Keratinocyte (primary cell): ENCODE measurements around the gene TSHZ2. TPM values are rescaled to one million over a fixed set of nuclear protein-coding genes. Genes with fewer than 3 reads are reported as not detected.

ENCODE experiments used
- DNase-seq: peaks from one replicate; pipeline ENCODE4 v3.0.0-alpha.2; 2011; ENCODE audit warnings: low read depth, missing footprints, low spot score
- FAIRE-seq: peaks from 2 replicates; lab custom pipeline; 2011; peaks lifted over from hg19 to GRCh38; lab: Jason Lieb, UNC
- H2AFZ ChIP-seq: 2 replicates; pipeline ENCODE4 v1.6.0; 2012; ENCODE audit warnings: low read length, control low read depth, inconsistent platforms; ENCODE audit not compliant: control insufficient read depth
- H3K27ac ChIP-seq: 2 replicates; pipeline ENCODE4 v1.5.1; 2011; ENCODE audit warnings: low read length; ENCODE audit not compliant: control insufficient read depth, insufficient read depth
- H3K27me3 ChIP-seq: 3 replicates; pipeline ENCODE4 v1.6.0; 2011; ENCODE audit warnings: low read length; ENCODE audit not compliant: control insufficient read depth, insufficient read depth; ENCODE audit errors: extremely low read depth
- H3K36me3 ChIP-seq, 2 experiments: 2 replicates in 1 of 2; 3 replicates in 1 of 2; pipeline ENCODE4 v1.5.1; 2011; ENCODE audit warnings: low read length in 2 of 2, mild to moderate bottlenecking in 1 of 2; ENCODE audit not compliant: control insufficient read depth in 2 of 2, insufficient read depth in 2 of 2; ENCODE audit errors: extremely low read depth in 1 of 2
- H3K4me1 ChIP-seq: 3 replicates; pipeline ENCODE4 v1.5.1; 2011; ENCODE audit warnings: low read length; ENCODE audit not compliant: control insufficient read depth, insufficient read depth; ENCODE audit errors: extremely low read depth
- H3K4me2 ChIP-seq: 3 replicates; pipeline ENCODE4 v1.6.0; 2011; ENCODE audit warnings: low read depth, low read length; ENCODE audit not compliant: control insufficient read depth, insufficient read depth; ENCODE audit errors: extremely low read depth
- H3K4me3 ChIP-seq, 3 experiments: fragments of 200-600 bp in 1 of 3; sonication (generic) in 1 of 3; 2 replicates in 2 of 3; 3 replicates in 1 of 3; pipeline ENCODE4 v1.5.1; 2011 to 2016; ENCODE audit warnings: low read length in 3 of 3, mild to moderate bottlenecking in 3 of 3, control low read depth in 2 of 3, inconsistent platforms in 1 of 3, low read depth in 1 of 3, mixed read lengths in 1 of 3, mixed run types in 1 of 3, moderate library complexity in 1 of 3; ENCODE audit not compliant: control insufficient read depth in 2 of 3, insufficient read depth in 2 of 3; ENCODE audit errors: extremely low read depth in 1 of 3
- H3K79me2 ChIP-seq: 2 replicates; pipeline ENCODE4 v1.6.0; 2012; ENCODE audit warnings: low read length; ENCODE audit not compliant: control insufficient read depth, insufficient read depth
- H3K9ac ChIP-seq: 3 replicates; pipeline ENCODE4 v1.6.0; 2011; ENCODE audit warnings: low read length; ENCODE audit not compliant: control insufficient read depth, insufficient read depth; ENCODE audit errors: extremely low read depth
- H3K9me1 ChIP-seq: 3 replicates; pipeline ENCODE4 v1.6.0; 2011; ENCODE audit warnings: low read length; ENCODE audit not compliant: control insufficient read depth, insufficient read depth; ENCODE audit errors: extremely low read depth
- H3K9me3 ChIP-seq: 2 replicates; pipeline ENCODE4 v1.5.1; 2012; ENCODE audit warnings: low read depth, low read length; ENCODE audit not compliant: control insufficient read depth
- H4K20me1 ChIP-seq: 3 replicates; pipeline ENCODE4 v1.6.0; 2011; ENCODE audit warnings: low read length; ENCODE audit not compliant: control insufficient read depth, insufficient read depth; ENCODE audit errors: extremely low read depth
- CTCF ChIP-seq, 3 experiments: IDR thresholded peaks in 1 of 3; conservative IDR thresholded peaks in 1 of 3; optimal IDR thresholded peaks in 1 of 3; 2 replicates in 2 of 3; 3 replicates in 1 of 3; pipeline versions ENCODE3 to v1.5.1; 2011; ENCODE audit warnings: low read length in 3 of 3, mild to moderate bottlenecking in 3 of 3, moderate library complexity in 2 of 3, control low read depth in 1 of 3, inconsistent platforms in 1 of 3; ENCODE audit not compliant: insufficient read depth in 2 of 3; ENCODE audit errors: extremely low read depth in 1 of 3
- EZH2 ChIP-seq: IDR thresholded peaks from one replicate; pipeline ENCODE4 v1.6.1; 2012; ENCODE audit warnings: inconsistent platforms, mild to moderate bottlenecking, low read length, moderate library complexity
- dilution Hi-C: fragments of 300-500 bp; cut with MboI; formaldehyde crosslinking; loops from one replicate; pipeline ENCODE4 v1.7.0; 2020; ENCODE audit warnings: low sequenced_read_pairs; ENCODE audit not compliant: extremely low pct_ligation_motif_present
- polyA plus RNA-seq, 5 experiments: library from polyadenylated mRNA; depleted of rRNA in 3 of 5; stranded (reverse) in 3 of 5; stranded (forward) in 1 of 5; unstranded in 1 of 5; fragments of >200 nt; gene quantifications; 1 replicate in 1 of 5; 2 replicates in 3 of 5; 3 replicates in 1 of 5; pipeline versions ENCODE4 v1.2.1 to v1.2.3, GENCODE V29; 2011 to 2012; ENCODE audit warnings: missing spikeins in 2 of 5, low read depth in 1 of 5, low replicate concordance in 1 of 5

The TSHZ2 gene
- polyA plus RNA-seq, 1 donor (not counting 4 experiments of a cell fraction or from before 2014, with no cell fraction given), result 1.1 TPM

DNA sequence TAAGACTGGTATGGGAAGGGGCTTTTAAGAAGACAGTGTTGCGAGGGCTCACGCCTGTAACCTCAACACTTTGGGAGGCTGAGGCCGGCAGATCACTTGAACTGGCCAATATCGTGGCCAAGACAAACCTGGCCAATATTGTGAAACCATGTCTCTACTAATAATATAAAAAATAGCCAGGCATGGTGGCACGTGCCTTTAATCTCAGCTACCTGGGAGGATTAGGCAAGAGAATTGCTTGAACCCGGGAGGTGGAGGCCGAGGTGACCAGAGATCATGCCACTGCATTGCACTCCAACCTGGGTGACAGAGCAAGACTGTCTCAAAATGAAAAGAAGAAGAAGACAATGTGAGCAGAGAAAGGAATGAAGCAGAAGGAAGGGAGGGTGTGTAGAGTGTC, 242.2 kb downstream of the TSHZ2 start:
- Histone ChIP-seq H3K9me3 (no peaks in the 10 kb centered on the region), H3K27me3 (peaks cover 15% of the 10 kb centered on the region), H3K27ac (no peak overlapping the region), H3K36me3 (no peaks in the 10 kb centered on the region), H3K9me1 (no peaks in the 10 kb centered on the region), H4K20me1 (no peaks in the 10 kb centered on the region), H3K4me1 (peaks cover 3% of the 10 kb centered on the region), H3K4me3 (no peak overlapping the region), H2AFZ (no peak overlapping the region), H3K79me2 (no peaks in the 10 kb centered on the region), H3K9ac (no peak overlapping the region), H3K4me2 (no peak overlapping the region)
- TF ChIP-seq CTCF (optimal IDR thresholded peaks at IDR 0.05 in 1 of 3, IDR thresholded peaks at IDR 0.05 in 1 of 3, conservative IDR thresholded peaks at IDR 0.05 in 1 of 3; ENCODE audit: extremely low read depth in 1 of 3, insufficient read depth in 2 of 3, low read length in 3 of 3) (no peak), EZH2 (no peak)
- dilution Hi-C loops, result no loop called here
- no peak for DNase-seq
- no peak for FAIRE-seq

GRCh38 chr20:53215166-53215565, 243.0 kb downstream of the TSHZ2 start:
- dilution Hi-C loops, result no loop called here
- Histone ChIP-seq H2AFZ (no peak overlapping the region), H3K9me1 (no peaks in the 10 kb centered on the region), H3K4me3 (no peak overlapping the region), H3K9ac (no peak overlapping the region), H3K27me3 (peaks cover 15% of the 10 kb centered on the region), H3K27ac (no peak overlapping the region), H3K9me3 (no peaks in the 10 kb centered on the region), H3K79me2 (no peaks in the 10 kb centered on the region), H3K4me2 (no peak overlapping the region), H3K4me1 (peaks cover 3% of the 10 kb centered on the region), H4K20me1 (no peaks in the 10 kb centered on the region), H3K36me3 (no peaks in the 10 kb centered on the region)
- DNase-seq (no peak), FAIRE-seq (no peak)
- TF ChIP-seq EZH2 (no peak), CTCF (optimal IDR thresholded peaks at IDR 0.05 in 1 of 3, IDR thresholded peaks at IDR 0.05 in 1 of 3, conservative IDR thresholded peaks at IDR 0.05 in 1 of 3; ENCODE audit: extremely low read depth in 1 of 3, insufficient read depth in 2 of 3, low read length in 3 of 3) (no peak)
